Neural cell (in vitro differentiated cells): ENCODE measurements around the gene BAIAP2L1. TPM values are rescaled to one million over a fixed set of nuclear protein-coding genes. Genes with fewer than 3 reads are reported as not detected.
"Not testable (repeated sequence)": the region's sequence is repeated elsewhere in the genome, so short reads cannot be mapped to it uniquely, and the experiment has no call there.

Experiments
- H2AFZ ChIP-seq: fragments of 200-600, 300-800 bp; sonication (generic), shearing (Covaris generic); 2 replicates; pipeline ENCODE4 v1.6.0; 2014; ENCODE audit warnings: low read depth, mild to moderate bottlenecking, antibody characterized with exemption, low read length, moderate library complexity
- H3F3A ChIP-seq: fragments of 200-600 bp; shearing (Covaris generic); 2 replicates; pipeline ENCODE4 v1.6.1; 2016; ENCODE audit warnings: mild to moderate bottlenecking, moderate library complexity, mixed read lengths, antibody characterized with exemption, low read length; ENCODE audit not compliant: insufficient read depth, poor library complexity, severe bottlenecking
- H3K27ac ChIP-seq: fragments of 200-600, 300-800 bp; sonication (generic), shearing (Covaris generic); 2 replicates; pipeline ENCODE4 v1.5.1; 2014; ENCODE audit warnings: mild to moderate bottlenecking, low read length, moderate library complexity
- H3K27me3 ChIP-seq: fragments of 300-800, 200-600 bp; sonication (generic), shearing (Covaris generic); 2 replicates; pipeline ENCODE4 v1.6.0; 2014; ENCODE audit warnings: mild to moderate bottlenecking, low read depth, low read length, moderate library complexity; ENCODE audit not compliant: insufficient read depth
- H3K36me3 ChIP-seq: fragments of 300-800, 200-600 bp; sonication (generic), shearing (Covaris generic); 2 replicates; pipeline ENCODE4 v1.5.1; 2014; ENCODE audit warnings: mild to moderate bottlenecking, antibody characterized with exemption, low read length, moderate library complexity; ENCODE audit not compliant: insufficient read depth
- H3K4me2 ChIP-seq: fragments of 300-800, 200-600 bp; sonication (generic), shearing (Covaris generic); 2 replicates; pipeline ENCODE4 v1.6.0; 2014; ENCODE audit warnings: mild to moderate bottlenecking, low read length
- H3K4me3 ChIP-seq: fragments of 300-800, 200-600 bp; sonication (generic), shearing (Covaris generic); 2 replicates; pipeline ENCODE4 v1.5.1; 2014; ENCODE audit warnings: mild to moderate bottlenecking, low read length, moderate library complexity
- H3K79me2 ChIP-seq: fragments of 200-600 bp; shearing (Covaris generic); replicated peaks from 2 replicates; pipeline ENCODE4 v1.6.0; 2014; ENCODE audit warnings: mild to moderate bottlenecking, low read length, moderate library complexity; ENCODE audit not compliant: insufficient read depth
- H3K9ac ChIP-seq: fragments of 300-800, 200-600 bp; sonication (generic), shearing (Covaris generic); 2 replicates; pipeline ENCODE4 v1.6.1; 2016; ENCODE audit warnings: mild to moderate bottlenecking, low read length, mixed read lengths
- H3K9me2 ChIP-seq: fragments of 200-600 bp; shearing (Covaris generic); 2 replicates; pipeline ENCODE4 v1.6.1; 2016; ENCODE audit warnings: mild to moderate bottlenecking, low read length, mixed read lengths; ENCODE audit not compliant: insufficient read depth
- H3K9me3 ChIP-seq: fragments of 200-600, 300-800 bp; sonication (generic), shearing (Covaris generic); 2 replicates; pipeline ENCODE4 v1.6.1; 2016; ENCODE audit warnings: mild to moderate bottlenecking, mixed run types, low read length, moderate library complexity, mixed read lengths
- H4K20me1 ChIP-seq: fragments of 200-600 bp; shearing (Covaris generic); 2 replicates; pipeline ENCODE4 v1.6.1; 2016; ENCODE audit warnings: mild to moderate bottlenecking, mixed run types; ENCODE audit not compliant: insufficient read depth
- EP300 ChIP-seq: fragments of 450-650 bp; conservative IDR thresholded peaks from 2 replicates; pipeline ENCODE4 v1.6.1; 2014; ENCODE audit warnings: antibody characterized with exemption, mild to moderate bottlenecking, moderate library complexity; ENCODE audit not compliant: poor library complexity, severe bottlenecking
- EZH2 ChIP-seq: fragments of 200-600, 300-800 bp; shearing (Covaris generic), sonication (generic); IDR thresholded peaks from 2 replicates; pipeline ENCODE4 v1.6.1; 2014; ENCODE audit warnings: antibody characterized with exemption, low read length, borderline replicate concordance, mild to moderate bottlenecking; ENCODE audit not compliant: insufficient read depth, poor library complexity, severe bottlenecking
- MXI1 ChIP-seq: fragments of 450-650 bp; conservative IDR thresholded peaks from 2 replicates; pipeline ENCODE4 v1.6.1; 2014; ENCODE audit warnings: antibody characterized with exemption, mild to moderate bottlenecking; ENCODE audit not compliant: poor library complexity, severe bottlenecking
- POLR2AphosphoS5 ChIP-seq: IDR thresholded peaks from 2 replicates; pipeline ENCODE4 v1.6.1; 2012
- RAD21 ChIP-seq: fragments of 450-650 bp; conservative IDR thresholded peaks from 2 replicates; pipeline ENCODE4 v1.6.1; 2014; ENCODE audit warnings: antibody characterized with exemption, mild to moderate bottlenecking, moderate library complexity
- REST ChIP-seq: IDR thresholded peaks from 2 replicates; pipeline ENCODE4 v1.6.1; 2012; ENCODE audit warnings: borderline replicate concordance
- SMC3 ChIP-seq: fragments of 450-650 bp; conservative IDR thresholded peaks from 2 replicates; pipeline ENCODE4 v1.6.1; 2014; ENCODE audit warnings: antibody characterized with exemption, mild to moderate bottlenecking, moderate library complexity; ENCODE audit not compliant: poor library complexity
- TAF1 ChIP-seq: IDR thresholded peaks from 2 replicates; pipeline ENCODE4 v1.6.1; 2012; ENCODE audit warnings: low read depth
- polyA plus RNA-seq: library from polyadenylated mRNA; depleted of rRNA; stranded (reverse); fragments of >200 nt; gene quantifications from 2 replicates; pipeline ENCODE4 v1.2.3, GENCODE V29; 2014
- TF ChIP-seq, protein P1 (sequence below): fragments of 450-650 bp; IDR thresholded peaks from 2 replicates; pipeline ENCODE4 v1.5.1; 2014; ENCODE audit warnings: antibody characterized with exemption, mild to moderate bottlenecking, moderate library complexity; ENCODE audit not compliant: poor library complexity, severe bottlenecking

The BAIAP2L1 gene
- polyA plus RNA-seq, 1 donor from 2014 or later = not detected

DNA sequence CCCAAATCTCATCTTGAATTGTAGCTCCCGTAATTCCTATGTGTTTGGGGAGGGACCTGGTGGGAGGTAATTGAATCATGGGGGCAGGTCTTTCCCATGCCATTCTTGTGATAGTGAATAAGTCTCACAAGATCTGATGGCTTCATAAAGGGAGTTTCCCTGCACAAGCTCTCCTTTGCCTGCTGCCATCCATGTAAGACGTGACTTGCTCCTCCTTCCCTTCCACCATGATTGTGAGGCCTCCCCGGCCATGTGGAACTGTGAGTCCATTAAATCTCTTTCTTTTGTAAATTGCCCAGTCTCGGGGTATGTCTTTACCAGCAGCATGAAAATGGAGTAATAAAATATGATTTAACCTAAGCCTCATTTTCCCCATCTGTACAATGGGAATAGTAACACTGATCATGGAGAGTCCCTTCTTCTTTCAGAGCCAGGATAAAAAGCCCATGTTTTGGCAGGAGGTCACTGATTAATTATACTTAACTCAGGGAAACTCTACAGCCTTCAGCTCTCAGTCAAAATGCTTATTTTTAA lies 84.8 kb downstream of the BAIAP2L1 start:
- H3K9me2 ChIP-seq, H2AFZ ChIP-seq, H3K9me3 ChIP-seq, H3K36me3 ChIP-seq, H3K79me2 ChIP-seq, H4K20me1 ChIP-seq, H3K27me3 ChIP-seq, H3K9ac ChIP-seq, H3K27ac ChIP-seq, H3K4me2 ChIP-seq, H3F3A ChIP-seq, H3K4me3 ChIP-seq: not testable (repeated sequence)

GRCh38 chr7:98315318-98315993 lies 85.4 kb downstream of the BAIAP2L1 start:
- no peak overlapping the region for H3K4me2 ChIP-seq
- TF ChIP-seq EP300 (no peak), MXI1 (no peak), RAD21 (no peak), REST (no peak), POLR2AphosphoS5 (no peak), EZH2 (no peak), SMC3 (no peak), TAF1 (no peak)
- TF ChIP-seq, protein P1, sequence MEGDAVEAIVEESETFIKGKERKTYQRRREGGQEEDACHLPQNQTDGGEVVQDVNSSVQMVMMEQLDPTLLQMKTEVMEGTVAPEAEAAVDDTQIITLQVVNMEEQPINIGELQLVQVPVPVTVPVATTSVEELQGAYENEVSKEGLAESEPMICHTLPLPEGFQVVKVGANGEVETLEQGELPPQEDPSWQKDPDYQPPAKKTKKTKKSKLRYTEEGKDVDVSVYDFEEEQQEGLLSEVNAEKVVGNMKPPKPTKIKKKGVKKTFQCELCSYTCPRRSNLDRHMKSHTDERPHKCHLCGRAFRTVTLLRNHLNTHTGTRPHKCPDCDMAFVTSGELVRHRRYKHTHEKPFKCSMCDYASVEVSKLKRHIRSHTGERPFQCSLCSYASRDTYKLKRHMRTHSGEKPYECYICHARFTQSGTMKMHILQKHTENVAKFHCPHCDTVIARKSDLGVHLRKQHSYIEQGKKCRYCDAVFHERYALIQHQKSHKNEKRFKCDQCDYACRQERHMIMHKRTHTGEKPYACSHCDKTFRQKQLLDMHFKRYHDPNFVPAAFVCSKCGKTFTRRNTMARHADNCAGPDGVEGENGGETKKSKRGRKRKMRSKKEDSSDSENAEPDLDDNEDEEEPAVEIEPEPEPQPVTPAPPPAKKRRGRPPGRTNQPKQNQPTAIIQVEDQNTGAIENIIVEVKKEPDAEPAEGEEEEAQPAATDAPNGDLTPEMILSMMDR = no peak
- no peak overlapping the region for H3K4me3 ChIP-seq

More at GRCh38 chr7:98315318-98315993, 85.4 kb downstream of the BAIAP2L1 start:
- Histone ChIP-seq H3K27me3 (no peaks in the 10 kb centered on the region), H3K9ac (no peak overlapping the region), H3F3A (no peaks in the 10 kb centered on the region), H4K20me1 (no peaks in the 10 kb centered on the region), H3K9me2 (no peaks in the 10 kb centered on the region), H3K79me2 (no peaks in the 10 kb centered on the region), H2AFZ (no peak overlapping the region), H3K9me3 (no peaks in the 10 kb centered on the region), H3K27ac (no peak overlapping the region), H3K36me3 (no peaks in the 10 kb centered on the region)
